Spleen (tissue), 7 donors: Measurements from ENCODE around the gene LMNB1.

ENCODE experiments used
- POLR2A ChIP-seq, 3 donors: fragments of 450-650 bp; IDR thresholded peaks; one replicate each; pipeline ENCODE4 v1.5.1; 2017; ENCODE audit warnings: antibody characterized with exemption in 3 of 3, mild to moderate bottlenecking in 1 of 3
- TF ChIP-seq, protein P1 (sequence below), 11 experiments: fragments of 200-600 bp in 7 of 11; fragments of 450-650 bp in 4 of 11; sonication (generic) in 4 of 11; IDR thresholded peaks in 8 of 11; conservative IDR thresholded peaks in 3 of 11; 1 replicate in 7 of 11; 2 replicates in 4 of 11; pipeline versions ENCODE4 v1.4.0 to v1.8.0; 2016 to 2021; ENCODE audit warnings: antibody characterized with exemption in 11 of 11, inconsistent platforms in 4 of 11, mild to moderate bottlenecking in 1 of 11
- donor health status: DM: no; HTN: no; CAD: no; lungs with moderate emphysema.
- donor health status: DM: no; HTN: no; CAD: no.
- donor health status: DM: no; HTN: no; CAD: no.

GRCh38 chr5:126865299-126865698 is 88.4 kb downstream of the LMNB1 start:
- TF ChIP-seq, protein P1, sequence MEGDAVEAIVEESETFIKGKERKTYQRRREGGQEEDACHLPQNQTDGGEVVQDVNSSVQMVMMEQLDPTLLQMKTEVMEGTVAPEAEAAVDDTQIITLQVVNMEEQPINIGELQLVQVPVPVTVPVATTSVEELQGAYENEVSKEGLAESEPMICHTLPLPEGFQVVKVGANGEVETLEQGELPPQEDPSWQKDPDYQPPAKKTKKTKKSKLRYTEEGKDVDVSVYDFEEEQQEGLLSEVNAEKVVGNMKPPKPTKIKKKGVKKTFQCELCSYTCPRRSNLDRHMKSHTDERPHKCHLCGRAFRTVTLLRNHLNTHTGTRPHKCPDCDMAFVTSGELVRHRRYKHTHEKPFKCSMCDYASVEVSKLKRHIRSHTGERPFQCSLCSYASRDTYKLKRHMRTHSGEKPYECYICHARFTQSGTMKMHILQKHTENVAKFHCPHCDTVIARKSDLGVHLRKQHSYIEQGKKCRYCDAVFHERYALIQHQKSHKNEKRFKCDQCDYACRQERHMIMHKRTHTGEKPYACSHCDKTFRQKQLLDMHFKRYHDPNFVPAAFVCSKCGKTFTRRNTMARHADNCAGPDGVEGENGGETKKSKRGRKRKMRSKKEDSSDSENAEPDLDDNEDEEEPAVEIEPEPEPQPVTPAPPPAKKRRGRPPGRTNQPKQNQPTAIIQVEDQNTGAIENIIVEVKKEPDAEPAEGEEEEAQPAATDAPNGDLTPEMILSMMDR (IDR thresholded peaks at IDR 0.05 in 8 of 11, conservative IDR thresholded peaks at IDR 0.05 in 3 of 11) = no peak
- TF ChIP-seq POLR2A (IDR thresholded peaks at IDR 0.05) = no peak
